HepG2 (cell line): ENCODE results near the gene HEPACAM2. TPM values are rescaled to one million over a fixed set of nuclear protein-coding genes. Genes with fewer than 3 reads are reported as not detected.

Experiments used
- ATAC-seq: fragments of 200-7000 bp; cut with Tn5 transposase; 3 replicates; pipeline ENCODE4 v1.9.1; 2020; ENCODE audit warnings: mild to moderate bottlenecking, moderate library complexity
- BruUV-seq: library from RNA; stranded (reverse); fragments of 400-500 nt; replicated peaks from 2 replicates; lab custom pipeline; 2021; lab: Mats Ljungman, UMichigan
- CTCF ChIA-PET: fragments of 300-600 bp; formaldehyde crosslinking; extraction: SDS; loops from one replicate; lab custom pipeline; 2021; ENCODE audit warnings: low total read pairs, inconsistent platforms, low intra/inter-chr PET ratio; lab: Yijun Ruan, JAX
- POLR2A ChIA-PET: fragments of 350-600 bp; sonication (Branson Sonifier 250); formaldehyde crosslinking; loops from one replicate; lab custom pipeline; 2020; ENCODE audit warnings: antibody characterized with exemption, inconsistent platforms; lab: Yijun Ruan, JAX
- DNase-seq: peaks from one replicate; pipeline ENCODE4 v3.0.0-alpha.2; 2015; ENCODE audit warnings: low spot score
- FAIRE-seq: peaks from 3 replicates; lab custom pipeline; 2011; peaks lifted over from hg19 to GRCh38; lab: Jason Lieb, UNC
- H2AFZ ChIP-seq: one replicate; pipeline ENCODE4 v1.6.1; 2011; ENCODE audit warnings: low read length, inconsistent platforms
- H3K27ac ChIP-seq: fragments of 300-600 bp; 3 replicates; pipeline ENCODE4 v1.8.0; 2011; ENCODE audit warnings: mixed run types, mild to moderate bottlenecking, mixed read lengths, low read length, inconsistent platforms; ENCODE audit not compliant: insufficient read depth; ENCODE audit errors: extremely low read length
- H3K27me3 ChIP-seq, 2 experiments: fragments of 200-600 bp in 1 of 2; 2 replicates in 1 of 2; 3 replicates in 1 of 2; pipeline versions ENCODE4 v1.6.0 to v1.8.0; 2011; ENCODE audit warnings: low read length in 2 of 2, mild to moderate bottlenecking in 2 of 2, moderate library complexity in 2 of 2, inconsistent platforms in 1 of 2; ENCODE audit not compliant: insufficient read depth in 2 of 2, control insufficient read depth in 1 of 2
- H3K36me3 ChIP-seq, 2 experiments: fragments of 200-600 bp in 1 of 2; replicated peaks in 1 of 2; 2 replicates in 1 of 2; 3 replicates in 1 of 2; pipeline versions ENCODE4 v1.5.1 to v1.8.0; 2011; ENCODE audit warnings: low read length in 2 of 2, inconsistent platforms in 1 of 2; ENCODE audit not compliant: insufficient read depth in 2 of 2, control insufficient read depth in 1 of 2
- H3K4me1 ChIP-seq: 2 replicates; pipeline ENCODE4 v1.5.1; 2012; ENCODE audit warnings: low read length, inconsistent platforms; ENCODE audit not compliant: insufficient read depth
- H3K4me2 ChIP-seq: 2 replicates; pipeline ENCODE4 v1.6.0; 2011; ENCODE audit warnings: low read depth, low read length, inconsistent platforms
- H3K4me3 ChIP-seq, 3 experiments: fragments of 200-600 bp in 1 of 3; sonication (generic), shearing (Covaris generic) in 1 of 3; replicated peaks in 1 of 3; 2 replicates each; pipeline ENCODE4 v1.5.1; 2011 to 2016; ENCODE audit warnings: low read length in 3 of 3, inconsistent platforms in 2 of 3, low read depth in 2 of 3, mild to moderate bottlenecking in 2 of 3, control low read depth in 1 of 3, mixed read lengths in 1 of 3; ENCODE audit not compliant: insufficient read depth in 1 of 3
- H3K79me2 ChIP-seq: one replicate; pipeline ENCODE4 v1.6.1; 2011; ENCODE audit warnings: low read length, inconsistent platforms; ENCODE audit not compliant: insufficient read depth
- H3K9ac ChIP-seq: 2 replicates; pipeline ENCODE4 v1.6.0; 2011; ENCODE audit warnings: mild to moderate bottlenecking, low read depth, low read length, inconsistent platforms; ENCODE audit not compliant: insufficient read depth
- H3K9me3 ChIP-seq: 2 replicates; pipeline ENCODE4 v1.5.1; 2012; ENCODE audit warnings: mild to moderate bottlenecking, low read length
- H4K20me1 ChIP-seq: 2 replicates; pipeline ENCODE4 v1.6.0; 2011; ENCODE audit warnings: inconsistent platforms, mild to moderate bottlenecking, low read length, moderate library complexity; ENCODE audit not compliant: insufficient read depth
- ARID2 ChIP-seq: sonication (generic); formaldehyde crosslinking; IDR thresholded peaks from 2 replicates; pipeline ENCODE4 v1.8.1; 2022; ENCODE audit warnings: mild to moderate bottlenecking, missing genetic modification reagents, borderline replicate concordance
- CENPT ChIP-seq: sonication (generic); formaldehyde crosslinking; IDR thresholded peaks from 2 replicates; pipeline ENCODE4 v1.8.0; 2022; ENCODE audit warnings: low read depth, mild to moderate bottlenecking, moderate library complexity, missing genetic modification reagents
- HHEX ChIP-seq: IDR thresholded peaks from 2 replicates; pipeline ENCODE4 v1.6.1; 2016; ENCODE audit warnings: control low read depth
- HMGA1 ChIP-seq: sonication (generic); formaldehyde crosslinking; conservative IDR thresholded peaks from 2 replicates; pipeline ENCODE4 v1.4.0; 2020; ENCODE audit warnings: missing genetic modification reagents
- HMGXB3 ChIP-seq: sonication (generic); formaldehyde crosslinking; IDR thresholded peaks from 2 replicates; pipeline ENCODE4 v1.4.0; 2020; ENCODE audit warnings: missing genetic modification reagents, borderline replicate concordance
- HOXA3 ChIP-seq: sonication (generic); formaldehyde crosslinking; IDR thresholded peaks from 2 replicates; pipeline ENCODE4 v1.5.0; 2020; ENCODE audit warnings: missing genetic modification reagents
- NCOA1 ChIP-seq: sonication (generic); formaldehyde crosslinking; IDR thresholded peaks from 2 replicates; pipeline ENCODE4 v1.9.0; 2021; ENCODE audit warnings: missing genetic modification reagents
- RBAK ChIP-seq: sonication (generic); formaldehyde crosslinking; IDR thresholded peaks from 2 replicates; pipeline ENCODE4 v1.5.1; 2020; ENCODE audit warnings: mild to moderate bottlenecking, missing genetic modification reagents
- SIX4 ChIP-seq: sonication (generic); formaldehyde crosslinking; IDR thresholded peaks from 2 replicates; pipeline ENCODE4 v1.4.0; 2020; ENCODE audit warnings: missing genetic modification reagents
- TIGD3 ChIP-seq: sonication (generic); formaldehyde crosslinking; IDR thresholded peaks from 2 replicates; pipeline ENCODE4 v1.5.1; 2020; ENCODE audit warnings: mild to moderate bottlenecking, missing genetic modification reagents, borderline replicate concordance
- ZNF337 ChIP-seq: sonication (generic); formaldehyde crosslinking; IDR thresholded peaks from 2 replicates; pipeline ENCODE4 v1.5.1; 2020; ENCODE audit warnings: missing genetic modification reagents, low read depth, mild to moderate bottlenecking, borderline replicate concordance
- ZNF589 ChIP-seq: sonication (generic); formaldehyde crosslinking; conservative IDR thresholded peaks from 2 replicates; pipeline ENCODE4 v1.8.0; 2022; ENCODE audit warnings: mild to moderate bottlenecking, moderate library complexity, missing genetic modification reagents
- ZNF75D ChIP-seq: sonication (generic); formaldehyde crosslinking; IDR thresholded peaks from 2 replicates; pipeline ENCODE4 v1.8.1; 2023; ENCODE audit warnings: missing genetic modification reagents, mild to moderate bottlenecking, borderline replicate concordance
- ZNF761 ChIP-seq: sonication (generic); formaldehyde crosslinking; conservative IDR thresholded peaks from 2 replicates; pipeline ENCODE4 v1.4.0; 2020; ENCODE audit warnings: mild to moderate bottlenecking, missing genetic modification reagents
- ZNF777 ChIP-seq: sonication (generic); formaldehyde crosslinking; IDR thresholded peaks from 2 replicates; pipeline ENCODE4 v1.4.0; 2020; ENCODE audit warnings: missing genetic modification reagents
- ZNF883 ChIP-seq: sonication (generic); formaldehyde crosslinking; IDR thresholded peaks from 2 replicates; pipeline ENCODE4 v1.5.1; 2020; ENCODE audit warnings: mild to moderate bottlenecking, missing genetic modification reagents; ENCODE audit errors: not compliant biosample characterization
- ZSCAN22 ChIP-seq: sonication (generic); formaldehyde crosslinking; IDR thresholded peaks from 2 replicates; pipeline ENCODE4 v1.4.0; 2020; ENCODE audit warnings: mild to moderate bottlenecking, missing genetic modification reagents
- WGBS: methylation state at CpG from one replicate; pipeline ENCODE4 v1.1.6; 2017; ENCODE audit warnings: low lambda C conversion rate; 5-methylcytosine and 5-hydroxymethylcytosine counted together
- in situ Hi-C: cut with HindIII; loops from 2 replicates; pipeline ENCODE4 v1.10.0; 2017; ENCODE audit warnings: low pct_unique_long_range_greater_than_20kb; ENCODE audit not compliant: extremely low pct_ligation_motif_present
- intact Hi-C: fragments of 100-400 bp; cut with micrococcal nuclease; formaldehyde crosslinking; loops from one replicate; pipeline ENCODE4 v1.10.0; 2022; ENCODE audit not compliant: unreplicated experiment
- polyA plus RNA-seq, 8 experiments: library from polyadenylated mRNA; depleted of rRNA in 3 of 8; stranded (reverse) in 7 of 8; unstranded in 1 of 8; fragments of >200 nt; fragmentation: Illumina TruSeq in 4 of 8; extraction: Trizol in 4 of 8; gene quantifications; 2 replicates each; pipeline versions ENCODE4 v1.2.1 to v1.2.3, GENCODE V29; 2011 to 2016; ENCODE audit warnings: low read depth in 4 of 8, missing spikeins in 1 of 8, mixed read lengths in 1 of 8; ENCODE audit not compliant: insufficient read depth in 1 of 8
- total RNA-seq, 5 experiments: library from RNA; depleted of rRNA; stranded (reverse); fragments of >200 nt; fragmentation: Illumina TruSeq; extraction: Trizol; gene quantifications; 2 replicates each; pipeline ENCODE4 v1.2.3, GENCODE V29; 2016; ENCODE audit warnings: low read depth in 1 of 5

Gene HEPACAM2
- total and polyA plus RNA-seq, 2 of the 13 experiments (the other 11 are each of a cell fraction or from before 2014, with no cell fraction given): not detected

GRCh38 chr7:93185303-93186027, 40.8 kb downstream of the HEPACAM2 start:
- POLR2A ChIA-PET: no interaction called here
- no peak overlapping the region for H3K4me2 ChIP-seq
- no peak overlapping the region for H3K4me3 ChIP-seq
- H3K9ac ChIP-seq: no peak overlapping the region
- no peak for TF ChIP-seq ZSCAN22
- TF ChIP-seq ARID2 (CRISPR knock-in tag): no peak
- no peak for TF ChIP-seq CENPT (CRISPR knock-in tag)
- no peak for TF ChIP-seq RBAK (CRISPR knock-in tag)
- no peak for TF ChIP-seq ZNF589 (CRISPR knock-in tag)
- no peak for TF ChIP-seq HHEX (CRISPR knock-in tag)
- TF ChIP-seq ZNF75D (CRISPR knock-in tag): no peak
- no peak for TF ChIP-seq ZNF777
- no peak for TF ChIP-seq TIGD3 (CRISPR knock-in tag)
- no peak for TF ChIP-seq SIX4 (CRISPR knock-in tag)
- no peak for TF ChIP-seq HOXA3
- TF ChIP-seq HMGA1 (CRISPR knock-in tag): no peak
- no peak for TF ChIP-seq NCOA1 (CRISPR knock-in tag)
- TF ChIP-seq ZNF761: no peak
- TF ChIP-seq ZNF337 (CRISPR knock-in tag): no peak
- TF ChIP-seq HMGXB3 (CRISPR knock-in tag): no peak
- no peak for TF ChIP-seq ZNF883 (CRISPR knock-in tag)
- TF ChIP-seq, all 625 proteins: peak for 0
- H3K27me3 ChIP-seq: no peaks in the 10 kb centered on the region; a peak in 1 of 5 replicates
- no peak overlapping the region for H3K27ac ChIP-seq
- no peaks in the 10 kb centered on the region for H3K79me2 ChIP-seq
- no peaks in the 10 kb centered on the region for H4K20me1 ChIP-seq
- ATAC-seq (no peak), FAIRE-seq (no peak), DNase-seq (no peak)
- in situ Hi-C loops (no loop called here), intact Hi-C loops (no loop called here)
- H3K9me3 ChIP-seq: no peaks in the 10 kb centered on the region
- H3K36me3 ChIP-seq: no peaks in the 10 kb centered on the region
- CTCF ChIA-PET: no interaction called here
- 5% methylated on average over 1 of the region's 1 CpG for WGBS
- H2AFZ ChIP-seq: no peak overlapping the region
- no TSS peak for BruUV-seq
- H3K4me1 ChIP-seq: no peaks in the 10 kb centered on the region
